ENCODE data around the gene ZC3H10. TPM values are rescaled to one million over a fixed set of nuclear protein-coding genes. Genes with fewer than 3 reads are reported as not detected.

The ZC3H10 gene
- total and polyA plus RNA-seq, 4 donors, result 1.3 to 5.2 (median 1.9) TPM

DNA sequence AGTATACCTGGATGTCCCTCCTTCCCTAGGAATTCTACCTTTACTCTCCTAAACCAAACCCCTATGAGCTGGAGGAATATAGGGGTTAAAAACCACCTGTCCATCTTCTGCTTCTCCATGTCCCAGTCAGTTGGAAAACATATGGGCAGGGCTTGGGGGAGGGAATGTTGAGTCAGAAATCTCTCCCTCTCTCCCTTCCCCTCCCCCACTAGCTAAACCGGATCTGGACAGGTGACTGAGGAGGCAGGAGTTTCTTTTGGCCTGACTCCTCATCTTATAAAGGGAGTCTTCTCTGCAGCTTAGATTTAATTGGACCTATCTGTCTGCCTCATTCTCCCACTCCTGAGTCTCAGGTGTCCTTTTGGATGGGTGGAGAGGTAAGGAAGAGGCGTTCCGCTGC is 32.0 kb upstream of the ZC3H10 start:
- Histone ChIP-seq H3K36me3 (ENCODE audit: control insufficient read depth in 4 of 4, insufficient read depth in 3 of 4, low read depth in 1 of 4, low read length in 3 of 4) (peaks cover 12 to 35% (median 32%) of the 10 kb centered on the region in 4 donors), H3K27ac (ENCODE audit: low read depth in 1 of 2, low read length in 2 of 2) (peak overlapping the region; percentile 39 to 40), H3K9me3 (ENCODE audit: control insufficient read depth in 4 of 4, low read length in 3 of 4) (no peaks in the 10 kb centered on the region), H3K4me1 (ENCODE audit: control insufficient read depth in 4 of 4, insufficient read depth in 4 of 4, low read length in 3 of 4) (peaks cover 12 to 45% (median 36%) of the 10 kb centered on the region in 4 donors), H3K4me3 (ENCODE audit: low read depth in 1 of 3, low read length in 3 of 3) (no peak overlapping the region), H3K27me3 (ENCODE audit: control insufficient read depth in 4 of 4, insufficient read depth in 4 of 4, low read length in 3 of 4) (no peaks in the 10 kb centered on the region), H3K9ac (ENCODE audit: low read depth in 1 of 2, low read length in 2 of 2) (no peak overlapping the region)
- no peak for TF ChIP-seq FOXA1 (IDR thresholded peaks at IDR 0.05)
- TF ChIP-seq JUND (IDR thresholded peaks at IDR 0.05), result no peak
- TF ChIP-seq RXRA (IDR thresholded peaks at IDR 0.05), result no peak
- TF ChIP-seq GABPA (IDR thresholded peaks at IDR 0.05 in 1 of 2, conservative IDR thresholded peaks at IDR 0.05 in 1 of 2), result no peak
- WGBS, result 72% methylated on average over 3 of the region's 3 CpGs
- no peak for DNase-seq (ENCODE audit: low spot score)

DNA sequence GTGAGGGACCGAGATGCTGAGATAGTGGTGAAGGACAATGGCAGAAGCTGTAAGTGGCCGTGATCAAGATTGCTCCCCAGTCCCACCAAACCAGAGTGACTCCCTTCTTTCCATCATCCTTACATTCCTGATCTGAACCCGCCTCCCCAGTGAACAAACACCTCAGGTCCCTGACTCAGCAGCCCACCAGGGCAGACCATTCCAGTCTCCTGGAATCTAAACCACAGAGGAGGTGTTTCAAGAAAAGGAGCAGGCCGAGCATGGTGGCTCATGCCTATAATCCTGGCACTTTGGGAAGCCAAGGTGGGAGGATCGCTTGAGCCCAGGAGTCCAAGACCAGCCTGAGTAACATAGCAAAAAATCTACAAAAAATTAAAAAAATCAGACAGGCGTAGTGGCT is 31.5 kb upstream of the ZC3H10 start:
- WGBS, result 78% methylated on average over 6 of the region's 6 CpGs
- no peaks in the 10 kb centered on the region for H3K9me3 ChIP-seq (ENCODE audit: control insufficient read depth in 4 of 4, low read length in 3 of 4)
- H3K27ac ChIP-seq (ENCODE audit: low read depth in 1 of 2, low read length in 2 of 2), result peak overlapping the region; percentile 39 to 40
- DNase-seq (ENCODE audit: low spot score), result no peak
- TF ChIP-seq, protein P1, sequence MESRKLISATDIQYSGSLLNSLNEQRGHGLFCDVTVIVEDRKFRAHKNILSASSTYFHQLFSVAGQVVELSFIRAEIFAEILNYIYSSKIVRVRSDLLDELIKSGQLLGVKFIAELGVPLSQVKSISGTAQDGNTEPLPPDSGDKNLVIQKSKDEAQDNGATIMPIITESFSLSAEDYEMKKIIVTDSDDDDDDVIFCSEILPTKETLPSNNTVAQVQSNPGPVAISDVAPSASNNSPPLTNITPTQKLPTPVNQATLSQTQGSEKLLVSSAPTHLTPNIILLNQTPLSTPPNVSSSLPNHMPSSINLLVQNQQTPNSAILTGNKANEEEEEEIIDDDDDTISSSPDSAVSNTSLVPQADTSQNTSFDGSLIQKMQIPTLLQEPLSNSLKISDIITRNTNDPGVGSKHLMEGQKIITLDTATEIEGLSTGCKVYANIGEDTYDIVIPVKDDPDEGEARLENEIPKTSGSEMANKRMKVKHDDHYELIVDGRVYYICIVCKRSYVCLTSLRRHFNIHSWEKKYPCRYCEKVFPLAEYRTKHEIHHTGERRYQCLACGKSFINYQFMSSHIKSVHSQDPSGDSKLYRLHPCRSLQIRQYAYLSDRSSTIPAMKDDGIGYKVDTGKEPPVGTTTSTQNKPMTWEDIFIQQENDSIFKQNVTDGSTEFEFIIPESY (IDR thresholded peaks at IDR 0.05), result no peak
- TF ChIP-seq RAD21 (IDR thresholded peaks at IDR 0.05) (no peak), HNF4G (IDR thresholded peaks at IDR 0.05) (no peak), SP1 (IDR thresholded peaks at IDR 0.05) (no peak), NR2F2 (IDR thresholded peaks at IDR 0.05) (no peak)
- TF ChIP-seq, protein P2, sequence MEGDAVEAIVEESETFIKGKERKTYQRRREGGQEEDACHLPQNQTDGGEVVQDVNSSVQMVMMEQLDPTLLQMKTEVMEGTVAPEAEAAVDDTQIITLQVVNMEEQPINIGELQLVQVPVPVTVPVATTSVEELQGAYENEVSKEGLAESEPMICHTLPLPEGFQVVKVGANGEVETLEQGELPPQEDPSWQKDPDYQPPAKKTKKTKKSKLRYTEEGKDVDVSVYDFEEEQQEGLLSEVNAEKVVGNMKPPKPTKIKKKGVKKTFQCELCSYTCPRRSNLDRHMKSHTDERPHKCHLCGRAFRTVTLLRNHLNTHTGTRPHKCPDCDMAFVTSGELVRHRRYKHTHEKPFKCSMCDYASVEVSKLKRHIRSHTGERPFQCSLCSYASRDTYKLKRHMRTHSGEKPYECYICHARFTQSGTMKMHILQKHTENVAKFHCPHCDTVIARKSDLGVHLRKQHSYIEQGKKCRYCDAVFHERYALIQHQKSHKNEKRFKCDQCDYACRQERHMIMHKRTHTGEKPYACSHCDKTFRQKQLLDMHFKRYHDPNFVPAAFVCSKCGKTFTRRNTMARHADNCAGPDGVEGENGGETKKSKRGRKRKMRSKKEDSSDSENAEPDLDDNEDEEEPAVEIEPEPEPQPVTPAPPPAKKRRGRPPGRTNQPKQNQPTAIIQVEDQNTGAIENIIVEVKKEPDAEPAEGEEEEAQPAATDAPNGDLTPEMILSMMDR (IDR thresholded peaks at IDR 0.05; ENCODE audit: low read depth, low read length, missing input control), result no peak
- H3K9ac ChIP-seq (ENCODE audit: low read depth in 1 of 2, low read length in 2 of 2), result no peak overlapping the region
- peaks cover 15 to 37% (median 34%) of the 10 kb centered on the region in 4 donors for H3K36me3 ChIP-seq (ENCODE audit: control insufficient read depth in 4 of 4, insufficient read depth in 3 of 4, low read depth in 1 of 4, low read length in 3 of 4)
- peaks cover 12 to 45% (median 36%) of the 10 kb centered on the region in 4 donors for H3K4me1 ChIP-seq (ENCODE audit: control insufficient read depth in 4 of 4, insufficient read depth in 4 of 4, low read length in 3 of 4)
- H3K4me3 ChIP-seq (ENCODE audit: low read depth in 1 of 3, low read length in 3 of 3), result no peak overlapping the region
- H3K27me3 ChIP-seq (ENCODE audit: control insufficient read depth in 4 of 4, insufficient read depth in 4 of 4, low read length in 3 of 4), result no peaks in the 10 kb centered on the region

DNA sequence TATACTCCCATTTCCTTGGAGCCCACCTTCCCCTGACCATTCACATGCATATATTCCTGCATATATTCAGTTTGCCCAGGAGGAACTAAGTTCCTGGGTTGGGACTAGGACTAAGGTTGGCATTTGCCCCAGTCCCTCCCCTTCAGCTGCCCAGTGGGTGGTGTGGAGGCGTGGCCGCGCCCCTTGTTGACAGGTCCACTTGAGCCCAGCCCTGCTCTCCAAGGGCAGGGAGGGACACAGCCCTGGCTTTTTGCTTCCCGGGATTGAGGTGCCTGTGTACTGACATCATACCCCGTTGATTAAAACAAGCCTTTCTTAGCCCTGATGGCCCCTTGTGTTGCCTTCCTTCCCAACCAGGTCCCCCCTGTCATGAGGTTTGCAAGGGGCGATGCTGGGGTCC is 30.8 kb upstream of the ZC3H10 start:
- peaks cover 12 to 44% (median 34%) of the 10 kb centered on the region in 4 donors for H3K4me1 ChIP-seq (ENCODE audit: control insufficient read depth in 4 of 4, insufficient read depth in 4 of 4, low read length in 3 of 4)
- no peak overlapping the region for H3K4me3 ChIP-seq (ENCODE audit: low read depth in 1 of 3, low read length in 3 of 3)
- peak overlapping the region; percentile 79 to 80 for H3K27ac ChIP-seq (ENCODE audit: low read depth in 1 of 2, low read length in 2 of 2)
- TF ChIP-seq JUND (IDR thresholded peaks at IDR 0.05) (no peak), TAF1 (conservative IDR thresholded peaks at IDR 0.05) (no peak), HNF4G (IDR thresholded peaks at IDR 0.05) (no peak), FOXA1 (IDR thresholded peaks at IDR 0.05) (peak; percentile 33), EGR1 (IDR thresholded peaks at IDR 0.05; ENCODE audit: low read depth in 2 of 2) (no peak), FOXA2 (IDR thresholded peaks at IDR 0.05) (peak; percentile 82), GABPA (IDR thresholded peaks at IDR 0.05 in 1 of 2, conservative IDR thresholded peaks at IDR 0.05 in 1 of 2) (no peak), RXRA (IDR thresholded peaks at IDR 0.05) (peak; percentile 54 to 56)
- TF ChIP-seq, protein P3, sequence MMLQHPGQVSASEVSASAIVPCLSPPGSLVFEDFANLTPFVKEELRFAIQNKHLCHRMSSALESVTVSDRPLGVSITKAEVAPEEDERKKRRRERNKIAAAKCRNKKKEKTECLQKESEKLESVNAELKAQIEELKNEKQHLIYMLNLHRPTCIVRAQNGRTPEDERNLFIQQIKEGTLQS (IDR thresholded peaks at IDR 0.05), result no peak
- TF ChIP-seq, protein P4, sequence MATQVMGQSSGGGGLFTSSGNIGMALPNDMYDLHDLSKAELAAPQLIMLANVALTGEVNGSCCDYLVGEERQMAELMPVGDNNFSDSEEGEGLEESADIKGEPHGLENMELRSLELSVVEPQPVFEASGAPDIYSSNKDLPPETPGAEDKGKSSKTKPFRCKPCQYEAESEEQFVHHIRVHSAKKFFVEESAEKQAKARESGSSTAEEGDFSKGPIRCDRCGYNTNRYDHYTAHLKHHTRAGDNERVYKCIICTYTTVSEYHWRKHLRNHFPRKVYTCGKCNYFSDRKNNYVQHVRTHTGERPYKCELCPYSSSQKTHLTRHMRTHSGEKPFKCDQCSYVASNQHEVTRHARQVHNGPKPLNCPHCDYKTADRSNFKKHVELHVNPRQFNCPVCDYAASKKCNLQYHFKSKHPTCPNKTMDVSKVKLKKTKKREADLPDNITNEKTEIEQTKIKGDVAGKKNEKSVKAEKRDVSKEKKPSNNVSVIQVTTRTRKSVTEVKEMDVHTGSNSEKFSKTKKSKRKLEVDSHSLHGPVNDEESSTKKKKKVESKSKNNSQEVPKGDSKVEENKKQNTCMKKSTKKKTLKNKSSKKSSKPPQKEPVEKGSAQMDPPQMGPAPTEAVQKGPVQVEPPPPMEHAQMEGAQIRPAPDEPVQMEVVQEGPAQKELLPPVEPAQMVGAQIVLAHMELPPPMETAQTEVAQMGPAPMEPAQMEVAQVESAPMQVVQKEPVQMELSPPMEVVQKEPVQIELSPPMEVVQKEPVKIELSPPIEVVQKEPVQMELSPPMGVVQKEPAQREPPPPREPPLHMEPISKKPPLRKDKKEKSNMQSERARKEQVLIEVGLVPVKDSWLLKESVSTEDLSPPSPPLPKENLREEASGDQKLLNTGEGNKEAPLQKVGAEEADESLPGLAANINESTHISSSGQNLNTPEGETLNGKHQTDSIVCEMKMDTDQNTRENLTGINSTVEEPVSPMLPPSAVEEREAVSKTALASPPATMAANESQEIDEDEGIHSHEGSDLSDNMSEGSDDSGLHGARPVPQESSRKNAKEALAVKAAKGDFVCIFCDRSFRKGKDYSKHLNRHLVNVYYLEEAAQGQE (IDR thresholded peaks at IDR 0.05), result no peak
- TF ChIP-seq, protein P2 (IDR thresholded peaks at IDR 0.05; ENCODE audit: low read depth, low read length, missing input control), result no peak
- TF ChIP-seq, protein P1 (IDR thresholded peaks at IDR 0.05), result no peak

More for the DNA sequence above, 30.8 kb upstream of the ZC3H10 start:
- no peak for DNase-seq (ENCODE audit: low spot score)
- no peaks in the 10 kb centered on the region for H3K27me3 ChIP-seq (ENCODE audit: control insufficient read depth in 4 of 4, insufficient read depth in 4 of 4, low read length in 3 of 4)
- peaks cover 15 to 39% (median 35%) of the 10 kb centered on the region in 4 donors for H3K36me3 ChIP-seq (ENCODE audit: control insufficient read depth in 4 of 4, insufficient read depth in 3 of 4, low read depth in 1 of 4, low read length in 3 of 4)
- H3K9me3 ChIP-seq (ENCODE audit: control insufficient read depth in 4 of 4, low read length in 3 of 4), result no peaks in the 10 kb centered on the region
- peak overlapping the region in 1 of 2 donors; percentile 26 for H3K9ac ChIP-seq (ENCODE audit: low read depth in 1 of 2, low read length in 2 of 2)
- WGBS, result 46% methylated on average over 6 of the region's 6 CpGs

Data from liver (tissue), 9 donors.